Caco-2 (cell line): ENCODE measurements around the gene SLC16A10. TPM values are rescaled to one million over a fixed set of nuclear protein-coding genes. Genes with fewer than 3 reads are reported as not detected.

Experiments used
- BruUV-seq: library from RNA; stranded (reverse); fragments of 400-500 nt; replicated peaks from 2 replicates; lab custom pipeline; 2021; lab: Mats Ljungman, UMichigan
- CTCF ChIA-PET: fragments of 300-600 bp; sonication (Branson Sonifier 250); formaldehyde crosslinking; loops from one replicate; lab custom pipeline; 2022; ENCODE audit warnings: antibody characterized with exemption; lab: Charles Lee
- POLR2A ChIA-PET: fragments of 300-600 bp; sonication (Branson Sonifier 250); formaldehyde crosslinking; loops from one replicate; lab custom pipeline; 2022; ENCODE audit warnings: antibody characterized with exemption; lab: Charles Lee
- DNase-seq, 2 experiments: peaks; one replicate each; pipeline versions ENCODE4 v3.0.0 to v3.0.0-alpha.2; 2020 to 2022
- H3K27me3 ChIP-seq: replicated peaks from 2 replicates; pipeline ENCODE4 v1.6.0; 2011; ENCODE audit warnings: low read length; ENCODE audit not compliant: control insufficient read depth, insufficient read depth
- H3K36me3 ChIP-seq: 2 replicates; pipeline ENCODE4 v1.5.1; 2011; ENCODE audit warnings: low read length; ENCODE audit not compliant: control insufficient read depth, insufficient read depth
- H3K4me1 ChIP-seq: fragments of 250-450 bp; sonication (Bioruptor Pico); 2 replicates; pipeline ENCODE4 v1.5.1; 2020; ENCODE audit warnings: mild to moderate bottlenecking
- H3K4me3 ChIP-seq: 2 replicates; pipeline ENCODE4 v1.5.1; 2011; ENCODE audit warnings: low read depth, mild to moderate bottlenecking, control low read depth, low read length
- H3K9me3 ChIP-seq: fragments of 250-450 bp; sonication (Bioruptor Pico); 2 replicates; pipeline ENCODE4 v1.5.1; 2020; ENCODE audit warnings: mild to moderate bottlenecking, moderate library complexity
- H3K27ac Mint-ChIP-seq: one replicate; pipeline ENCODE4 v1.8.0; 2022; ENCODE audit warnings: mixed read lengths; ENCODE audit not compliant: unreplicated experiment
- H3K27me3 Mint-ChIP-seq: one replicate; pipeline ENCODE4 v1.8.0; 2022; ENCODE audit warnings: mixed read lengths; ENCODE audit not compliant: insufficient read depth, unreplicated experiment
- H3K36me3 Mint-ChIP-seq: one replicate; pipeline ENCODE4 v1.8.0; 2022; ENCODE audit warnings: mild to moderate bottlenecking, mixed read lengths; ENCODE audit not compliant: insufficient read depth, unreplicated experiment
- H3K4me1 Mint-ChIP-seq: one replicate; pipeline ENCODE4 v1.8.0; 2022; ENCODE audit warnings: low read depth, mixed read lengths; ENCODE audit not compliant: unreplicated experiment
- H3K4me3 Mint-ChIP-seq: one replicate; pipeline ENCODE4 v1.8.0; 2022; ENCODE audit warnings: mild to moderate bottlenecking, moderate library complexity, mixed read lengths; ENCODE audit not compliant: unreplicated experiment
- H3K9me3 Mint-ChIP-seq: one replicate; pipeline ENCODE4 v1.8.0; 2022; ENCODE audit warnings: mixed read lengths; ENCODE audit not compliant: unreplicated experiment
- intact Hi-C: fragments of 100-400 bp; cut with micrococcal nuclease; formaldehyde crosslinking; loops from one replicate; pipeline ENCODE4 v1.10.0; 2022; ENCODE audit not compliant: unreplicated experiment
- total RNA-seq: library from RNA; stranded (reverse); gene quantifications from 2 replicates; pipeline ENCODE4 v1.2.3, GENCODE V29; 2022
- TF ChIP-seq, protein P1 (sequence below), 2 experiments: fragments of 200-600 bp in 1 of 2; IDR thresholded peaks; 1 replicate in 1 of 2; 2 replicates in 1 of 2; pipeline versions ENCODE4 v1.5.1 to v1.8.0; 2011 to 2022; ENCODE audit warnings: antibody characterized with exemption in 1 of 2, control low read depth in 1 of 2, inconsistent platforms in 1 of 2, low read depth in 1 of 2, low read length in 1 of 2, mild to moderate bottlenecking in 1 of 2, moderate library complexity in 1 of 2; ENCODE audit not compliant: insufficient read depth in 1 of 2, severe bottlenecking in 1 of 2, unreplicated experiment in 1 of 2

The SLC16A10 gene
- total RNA-seq, 1 experiment from 2014 or later = 14.2 TPM

DNA sequence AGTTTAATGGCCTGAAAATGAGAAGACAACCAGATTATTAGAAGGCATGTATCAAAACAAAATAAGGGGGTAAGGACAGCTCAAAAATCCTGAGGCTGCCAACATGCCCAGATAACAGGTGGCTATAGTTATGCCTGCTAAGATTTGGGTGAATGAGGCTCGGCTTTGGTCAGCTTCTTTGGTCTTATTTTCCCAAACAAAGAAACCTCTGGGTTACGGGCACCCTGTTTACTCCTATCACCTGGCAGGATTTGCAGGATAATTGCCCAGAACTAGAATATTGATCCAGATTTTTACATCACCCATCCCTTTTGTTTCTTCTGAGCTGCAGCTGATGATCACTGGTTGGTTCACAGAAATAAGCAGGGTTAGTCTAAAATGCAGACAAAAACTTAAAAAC is 74.3 kb downstream of the SLC16A10 start:
- ChIA-PET POLR2A (no interaction called here), CTCF (no interaction called here)
- intact Hi-C loops = no loop called here
- Mint-ChIP-seq H3K4me3 (no peak overlapping the region), H3K36me3 (no peaks in the 10 kb centered on the region), H3K27me3 (no peaks in the 10 kb centered on the region), H3K9me3 (no peaks in the 10 kb centered on the region), H3K4me1 (no peaks in the 10 kb centered on the region), H3K27ac (no peak overlapping the region)
- Histone ChIP-seq H3K4me1 (no peaks in the 10 kb centered on the region), H3K4me3 (no peak overlapping the region), H3K27me3 (no peaks in the 10 kb centered on the region), H3K36me3 (no peaks in the 10 kb centered on the region), H3K9me3 (peaks cover 8% of the 10 kb centered on the region; the same call in 1 of the 2 replicates)
- no peak for DNase-seq
- no TSS peak for BruUV-seq
- TF ChIP-seq, protein P1, sequence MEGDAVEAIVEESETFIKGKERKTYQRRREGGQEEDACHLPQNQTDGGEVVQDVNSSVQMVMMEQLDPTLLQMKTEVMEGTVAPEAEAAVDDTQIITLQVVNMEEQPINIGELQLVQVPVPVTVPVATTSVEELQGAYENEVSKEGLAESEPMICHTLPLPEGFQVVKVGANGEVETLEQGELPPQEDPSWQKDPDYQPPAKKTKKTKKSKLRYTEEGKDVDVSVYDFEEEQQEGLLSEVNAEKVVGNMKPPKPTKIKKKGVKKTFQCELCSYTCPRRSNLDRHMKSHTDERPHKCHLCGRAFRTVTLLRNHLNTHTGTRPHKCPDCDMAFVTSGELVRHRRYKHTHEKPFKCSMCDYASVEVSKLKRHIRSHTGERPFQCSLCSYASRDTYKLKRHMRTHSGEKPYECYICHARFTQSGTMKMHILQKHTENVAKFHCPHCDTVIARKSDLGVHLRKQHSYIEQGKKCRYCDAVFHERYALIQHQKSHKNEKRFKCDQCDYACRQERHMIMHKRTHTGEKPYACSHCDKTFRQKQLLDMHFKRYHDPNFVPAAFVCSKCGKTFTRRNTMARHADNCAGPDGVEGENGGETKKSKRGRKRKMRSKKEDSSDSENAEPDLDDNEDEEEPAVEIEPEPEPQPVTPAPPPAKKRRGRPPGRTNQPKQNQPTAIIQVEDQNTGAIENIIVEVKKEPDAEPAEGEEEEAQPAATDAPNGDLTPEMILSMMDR (IDR thresholded peaks at IDR 0.05; ENCODE audit: insufficient read depth in 1 of 2, low read depth in 1 of 2, low read length in 1 of 2, severe bottlenecking in 1 of 2, unreplicated experiment in 1 of 2) = no peak

DNA sequence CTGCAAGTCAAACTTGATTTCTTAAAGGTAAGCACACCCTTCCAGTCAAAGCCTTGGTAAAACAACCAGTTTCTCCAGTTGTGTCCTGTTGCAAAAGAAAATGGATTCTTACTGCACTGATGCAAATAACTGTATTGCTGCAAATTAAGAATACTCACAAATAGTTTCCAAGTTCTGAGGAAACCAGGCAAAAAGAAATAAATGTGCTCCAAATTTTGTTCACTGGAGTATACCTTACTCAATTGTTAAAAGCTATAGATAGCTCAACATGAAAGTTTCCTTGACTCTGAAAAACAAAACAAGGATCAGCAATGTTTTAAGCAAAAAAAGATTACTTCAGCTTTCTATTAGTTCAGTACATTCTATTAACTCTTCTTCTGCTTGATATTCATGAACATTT is 75.2 kb downstream of the SLC16A10 start:
- H3K4me1 Mint-ChIP-seq = no peaks in the 10 kb centered on the region
- H3K4me1 ChIP-seq = no peaks in the 10 kb centered on the region
- ChIA-PET POLR2A (no interaction called here), CTCF (no interaction called here)
- no peak overlapping the region for H3K27ac Mint-ChIP-seq
- TF ChIP-seq, protein P1 (IDR thresholded peaks at IDR 0.05; ENCODE audit: insufficient read depth in 1 of 2, low read depth in 1 of 2, low read length in 1 of 2, severe bottlenecking in 1 of 2, unreplicated experiment in 1 of 2) = no peak
- BruUV-seq = no TSS peak
- H3K36me3 ChIP-seq = no peaks in the 10 kb centered on the region
- peak in 1 of 2 experiments; percentile 3 for DNase-seq
- intact Hi-C loops = no loop called here
- no peak overlapping the region for H3K4me3 ChIP-seq
- H3K36me3 Mint-ChIP-seq = no peaks in the 10 kb centered on the region
- peaks cover 8% of the 10 kb centered on the region; the same call in 1 of the 2 replicates for H3K9me3 ChIP-seq
- no peak overlapping the region for H3K4me3 Mint-ChIP-seq
- no peaks in the 10 kb centered on the region for H3K27me3 ChIP-seq
- no peaks in the 10 kb centered on the region for H3K27me3 Mint-ChIP-seq
- H3K9me3 Mint-ChIP-seq = no peaks in the 10 kb centered on the region

DNA sequence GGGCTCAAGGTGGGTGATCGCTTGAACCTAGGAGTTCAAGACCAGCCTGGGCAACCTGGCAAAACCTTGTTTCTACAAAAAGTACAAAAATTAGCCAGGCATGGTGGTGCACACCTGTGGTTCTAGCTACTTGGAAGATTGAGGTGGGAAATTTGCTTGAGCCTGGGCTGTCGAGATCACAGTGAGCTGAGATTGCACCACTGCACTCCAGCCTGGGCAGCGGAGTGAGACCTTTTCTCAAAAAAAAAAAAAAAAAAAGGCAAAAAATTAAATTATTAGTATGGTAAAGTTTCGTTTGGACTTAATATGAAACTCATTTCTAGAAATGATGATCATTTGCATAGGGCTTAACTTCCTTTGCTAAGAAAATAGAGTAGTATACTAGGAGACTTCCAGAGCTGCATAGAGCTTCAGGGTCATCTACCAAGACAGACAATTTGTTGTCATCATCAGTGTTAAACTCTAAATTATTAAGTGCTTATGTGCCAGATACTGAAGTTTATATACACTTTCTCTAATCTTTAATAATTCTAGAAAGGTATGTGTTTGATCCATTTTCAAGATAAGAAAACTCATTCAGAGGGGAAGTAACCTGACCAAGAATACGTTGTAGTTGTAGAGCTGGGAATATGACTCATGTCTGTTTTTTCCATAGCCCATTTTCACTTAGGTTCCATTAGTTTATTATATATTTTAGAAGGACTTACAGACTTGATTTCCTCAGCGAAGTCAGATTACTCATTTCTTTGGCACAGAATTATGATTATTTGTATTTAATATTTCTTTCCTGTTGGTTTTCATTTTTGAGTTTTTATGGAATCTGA is 84.5 kb downstream of the SLC16A10 start:
- H3K9me3 ChIP-seq = peaks cover 5% of the 10 kb centered on the region; the same call in 1 of the 2 replicates
- H3K36me3 ChIP-seq = no peaks in the 10 kb centered on the region
- intact Hi-C loops = no loop called here
- DNase-seq = no peak
- H3K27me3 Mint-ChIP-seq = no peaks in the 10 kb centered on the region
- H3K36me3 Mint-ChIP-seq = no peaks in the 10 kb centered on the region
- no peak overlapping the region for H3K4me3 Mint-ChIP-seq
- POLR2A ChIA-PET = no interaction called here
- no peaks in the 10 kb centered on the region for H3K9me3 Mint-ChIP-seq
- peaks cover 8% of the 10 kb centered on the region for H3K4me1 Mint-ChIP-seq
- BruUV-seq = no TSS peak
- no peak overlapping the region for H3K4me3 ChIP-seq
- no peaks in the 10 kb centered on the region for H3K27me3 ChIP-seq
- TF ChIP-seq, protein P1 (IDR thresholded peaks at IDR 0.05; ENCODE audit: insufficient read depth in 1 of 2, low read depth in 1 of 2, low read length in 1 of 2, severe bottlenecking in 1 of 2, unreplicated experiment in 1 of 2) = no peak
- CTCF ChIA-PET = no interaction called here
- H3K27ac Mint-ChIP-seq = no peak overlapping the region
- H3K4me1 ChIP-seq = peaks cover 11% of the 10 kb centered on the region
